H9 (cell line): ENCODE data around the gene DNAJC6. TPM values are rescaled to one million over a fixed set of nuclear protein-coding genes. Genes with fewer than 3 reads are reported as not detected.

ENCODE experiments used
- DNase-seq: peaks from one replicate; pipeline ENCODE4 v3.0.0-alpha.2; 2017
- H2AFZ ChIP-seq: one replicate; pipeline ENCODE4 v1.6.1; 2013; ENCODE audit warnings: mild to moderate bottlenecking, low read length, control low read depth, moderate library complexity
- H2AK5ac ChIP-seq: 2 replicates; pipeline ENCODE4 v1.6.1; 2013; ENCODE audit warnings: low read length, control low read depth, mixed read lengths; ENCODE audit not compliant: insufficient read length
- H2BK120ac ChIP-seq: one replicate; pipeline ENCODE4 v1.6.1; 2013; ENCODE audit warnings: low read depth, mild to moderate bottlenecking, low read length, control low read depth, inconsistent platforms; ENCODE audit not compliant: poor library complexity, severe bottlenecking
- H2BK12ac ChIP-seq: 2 replicates; pipeline ENCODE4 v1.6.1; 2013; ENCODE audit warnings: low read length, control low read depth, mixed read lengths, low read depth; ENCODE audit not compliant: insufficient read length
- H2BK15ac ChIP-seq: 2 replicates; pipeline ENCODE4 v1.6.1; 2013; ENCODE audit warnings: low read depth, low read length, control low read depth
- H2BK20ac ChIP-seq: one replicate; pipeline ENCODE4 v1.6.1; 2013; ENCODE audit warnings: low read depth, mild to moderate bottlenecking, low read length, control low read depth, inconsistent platforms; ENCODE audit not compliant: poor library complexity, severe bottlenecking
- H2BK5ac ChIP-seq: 2 replicates; pipeline ENCODE4 v1.6.1; 2013; ENCODE audit warnings: low read length, control low read depth, mixed read lengths; ENCODE audit not compliant: insufficient read length
- H3K14ac ChIP-seq: 2 replicates; pipeline ENCODE4 v1.6.1; 2013; ENCODE audit warnings: low read length, control low read depth; ENCODE audit not compliant: insufficient read depth
- H3K18ac ChIP-seq: 2 replicates; pipeline ENCODE4 v1.6.1; 2013; ENCODE audit warnings: low read depth, mild to moderate bottlenecking, mixed read lengths, low read length, control low read depth; ENCODE audit not compliant: insufficient read length
- H3K23ac ChIP-seq: 2 replicates; pipeline ENCODE4 v1.6.1; 2013; ENCODE audit warnings: low read length, control low read depth, mixed read lengths, low read depth; ENCODE audit not compliant: insufficient read length
- H3K23me2 ChIP-seq: 2 replicates; pipeline ENCODE4 v1.6.1; 2013; ENCODE audit warnings: low read depth, mild to moderate bottlenecking, mixed read lengths, low read length, control low read depth; ENCODE audit not compliant: insufficient read length, poor library complexity, severe bottlenecking
- H3K27ac ChIP-seq: 2 replicates; pipeline ENCODE4 v1.5.1; 2013; ENCODE audit warnings: low read length, control low read depth, mixed read lengths, low read depth; ENCODE audit not compliant: insufficient read length
- H3K27me3 ChIP-seq: 2 replicates; pipeline ENCODE4 v1.6.1; 2013; ENCODE audit warnings: low read length, control low read depth, inconsistent platforms; ENCODE audit not compliant: insufficient read depth
- H3K4ac ChIP-seq: 2 replicates; pipeline ENCODE4 v1.6.1; 2013; ENCODE audit warnings: low read depth, mild to moderate bottlenecking, control low read depth, inconsistent platforms, low read length, moderate library complexity
- H3K4me1 ChIP-seq: 2 replicates; pipeline ENCODE4 v1.6.1; 2013; ENCODE audit warnings: low read length, control low read depth, inconsistent platforms; ENCODE audit not compliant: insufficient read depth
- H3K4me2 ChIP-seq: 2 replicates; pipeline ENCODE4 v1.6.1; 2013; ENCODE audit warnings: low read length, control low read depth, mixed read lengths; ENCODE audit not compliant: insufficient read length, insufficient read depth
- H3K56ac ChIP-seq: 2 replicates; pipeline ENCODE4 v1.6.1; 2013; ENCODE audit warnings: low read depth, mild to moderate bottlenecking, mixed read lengths, low read length, control low read depth; ENCODE audit not compliant: insufficient read length
- H3K79me1 ChIP-seq: 2 replicates; pipeline ENCODE4 v1.6.1; 2013; ENCODE audit warnings: low read depth, mild to moderate bottlenecking, moderate library complexity, low read length, control low read depth, inconsistent platforms; ENCODE audit not compliant: insufficient read depth, poor library complexity, severe bottlenecking
- H3K79me2 ChIP-seq: 2 replicates; pipeline ENCODE4 v1.6.1; 2013; ENCODE audit warnings: low read length, control low read depth, inconsistent platforms; ENCODE audit not compliant: insufficient read depth
- H3K9ac ChIP-seq: 2 replicates; pipeline ENCODE4 v1.6.1; 2013; ENCODE audit warnings: low read length, control low read depth, mixed read lengths; ENCODE audit not compliant: insufficient read length; ENCODE audit errors: extremely low read depth
- H3K9me3 ChIP-seq: one replicate; pipeline ENCODE4 v1.6.1; 2013; ENCODE audit warnings: low read depth, low read length, inconsistent platforms; ENCODE audit not compliant: control insufficient read depth
- H3T11ph ChIP-seq: one replicate; pipeline ENCODE4 v1.6.1; 2013; ENCODE audit warnings: mild to moderate bottlenecking, low read length, control low read depth, inconsistent platforms
- H4K20me1 ChIP-seq: one replicate; pipeline ENCODE4 v1.6.1; 2013; ENCODE audit not compliant: control insufficient read depth, insufficient read length, insufficient read depth
- H4K5ac ChIP-seq: 2 replicates; pipeline ENCODE4 v1.6.1; 2013; ENCODE audit warnings: low read depth, mild to moderate bottlenecking, mixed read lengths, low read length, control low read depth; ENCODE audit not compliant: insufficient read length
- H4K8ac ChIP-seq: replicated peaks from 2 replicates; pipeline ENCODE4 v1.6.1; 2013; ENCODE audit warnings: low read length, control low read depth, mixed read lengths, low read depth; ENCODE audit not compliant: insufficient read length
- H4K91ac ChIP-seq: 2 replicates; pipeline ENCODE4 v1.6.1; 2013; ENCODE audit warnings: low read depth, mild to moderate bottlenecking, moderate library complexity, mixed read lengths, low read length, control low read depth; ENCODE audit not compliant: insufficient read length
- H3K27ac Mint-ChIP-seq, 3 experiments: 2 replicates in 2 of 3; 3 replicates in 1 of 3; pipeline ENCODE4 v1.8.0; 2020 to 2021; ENCODE audit warnings: mixed read lengths in 3 of 3, mild to moderate bottlenecking in 1 of 3, moderate library complexity in 1 of 3
- H3K27me3 Mint-ChIP-seq: 2 replicates; pipeline ENCODE4 v1.8.0; 2021; ENCODE audit warnings: low read depth, mild to moderate bottlenecking, moderate library complexity, mixed read lengths
- H3K36me3 Mint-ChIP-seq, 3 experiments: 2 replicates in 2 of 3; 3 replicates in 1 of 3; pipeline ENCODE4 v1.8.0; 2020 to 2021; ENCODE audit warnings: low read depth in 3 of 3, mixed read lengths in 3 of 3; ENCODE audit not compliant: insufficient read depth in 1 of 3
- H3K4me1 Mint-ChIP-seq, 2 experiments: 2 replicates each; pipeline ENCODE4 v1.8.0; 2020; ENCODE audit warnings: mixed read lengths in 2 of 2
- H3K4me3 Mint-ChIP-seq, 2 experiments: 2 replicates in 1 of 2; 3 replicates in 1 of 2; pipeline ENCODE4 v1.8.0; 2020 to 2021; ENCODE audit warnings: mild to moderate bottlenecking in 2 of 2, mixed read lengths in 2 of 2, moderate library complexity in 1 of 2
- H3K9me3 Mint-ChIP-seq, 2 experiments: 2 replicates in 1 of 2; 3 replicates in 1 of 2; pipeline ENCODE4 v1.8.0; 2020; ENCODE audit warnings: mild to moderate bottlenecking in 2 of 2, mixed read lengths in 2 of 2, moderate library complexity in 1 of 2
- WGBS: extraction: QIAGEN DNeasy Blood & Tissue Kit; methylation state at CpG from one replicate; pipeline ENCODE4 v1.1.7; 2013; ENCODE audit warnings: missing lambda C conversion rate, low lambda C conversion rate, mixed read lengths; ENCODE audit not compliant: insufficient read length; ENCODE audit errors: extremely low coverage; 5-methylcytosine and 5-hydroxymethylcytosine counted together
- total RNA-seq: library from RNA; stranded (reverse); gene quantifications from 2 replicates; pipeline ENCODE4 v1.2.1, GENCODE V29; 2021
- TF ChIP-seq, protein P1 (sequence below): fragments of 200-600 bp; sonication (generic); conservative IDR thresholded peaks from 3 replicates; pipeline ENCODE4 v1.8.0; 2021; ENCODE audit warnings: antibody characterized with exemption, mild to moderate bottlenecking

DNAJC6 gene
- total RNA-seq, 1 experiment from 2014 or later, result 2.2 TPM

DNA sequence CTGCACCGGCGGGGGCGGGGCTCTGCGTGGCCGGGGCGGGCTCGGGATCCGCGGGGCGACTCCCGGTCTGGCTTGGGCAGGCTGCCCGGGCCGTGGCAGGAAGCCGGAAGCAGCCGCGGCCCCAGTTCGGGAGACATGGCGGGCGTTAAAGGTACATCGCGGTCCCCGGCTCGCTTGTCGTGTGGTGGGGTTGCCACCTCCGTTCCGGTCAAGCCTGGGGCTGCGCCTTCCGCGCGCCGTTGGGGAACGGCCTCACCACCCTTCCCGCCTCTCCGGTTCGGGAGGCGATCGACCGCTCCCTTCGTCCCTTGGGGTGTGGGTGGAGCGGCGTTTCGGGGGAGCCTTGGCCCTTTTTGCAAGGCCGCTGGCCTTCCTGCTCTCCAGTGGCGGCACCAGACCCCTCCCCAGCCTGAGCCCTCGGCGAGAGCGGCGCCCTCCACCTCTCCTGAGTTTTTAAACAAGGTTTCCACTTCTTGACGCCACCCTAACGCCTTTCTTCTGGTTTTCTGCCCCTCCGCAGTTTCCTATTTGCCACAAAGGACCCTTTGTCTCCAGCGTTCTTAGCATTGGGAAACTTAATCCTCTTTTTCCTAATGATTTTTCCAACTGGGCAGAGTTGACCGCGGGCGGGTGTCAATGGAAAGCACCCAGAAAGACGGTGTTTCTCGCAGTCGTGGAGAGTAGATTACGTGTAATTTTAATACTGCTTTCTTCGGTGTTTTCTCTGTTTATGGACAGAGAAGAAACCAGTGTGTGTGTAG is 111.4 kb downstream of the DNAJC6 start, which contains the start of the genes LEPR and LEPROT:
TSS of gene LEPR (plus strand) at position 79 of the 761 bp plus-strand sequence. CDS start 144,898 bp downstream, outside the sequence.
TSS of gene LEPROT (plus strand) at position 79 of the 761 bp plus-strand sequence. CDS start at position 136, 57 bp downstream.
- no peak within 1 kb of the TSS for H3K56ac ChIP-seq
- peaks cover 7% of the 10 kb centered on the region; the same call in 1 of the 2 replicates for H3K4me1 ChIP-seq
- H3K23ac ChIP-seq, result no peak within 1 kb of the TSS
- peak within 1 kb of the TSS; percentile 73 for H3K18ac ChIP-seq
- no peak within 1 kb of the TSS for H4K91ac ChIP-seq
- TF ChIP-seq, protein P1, sequence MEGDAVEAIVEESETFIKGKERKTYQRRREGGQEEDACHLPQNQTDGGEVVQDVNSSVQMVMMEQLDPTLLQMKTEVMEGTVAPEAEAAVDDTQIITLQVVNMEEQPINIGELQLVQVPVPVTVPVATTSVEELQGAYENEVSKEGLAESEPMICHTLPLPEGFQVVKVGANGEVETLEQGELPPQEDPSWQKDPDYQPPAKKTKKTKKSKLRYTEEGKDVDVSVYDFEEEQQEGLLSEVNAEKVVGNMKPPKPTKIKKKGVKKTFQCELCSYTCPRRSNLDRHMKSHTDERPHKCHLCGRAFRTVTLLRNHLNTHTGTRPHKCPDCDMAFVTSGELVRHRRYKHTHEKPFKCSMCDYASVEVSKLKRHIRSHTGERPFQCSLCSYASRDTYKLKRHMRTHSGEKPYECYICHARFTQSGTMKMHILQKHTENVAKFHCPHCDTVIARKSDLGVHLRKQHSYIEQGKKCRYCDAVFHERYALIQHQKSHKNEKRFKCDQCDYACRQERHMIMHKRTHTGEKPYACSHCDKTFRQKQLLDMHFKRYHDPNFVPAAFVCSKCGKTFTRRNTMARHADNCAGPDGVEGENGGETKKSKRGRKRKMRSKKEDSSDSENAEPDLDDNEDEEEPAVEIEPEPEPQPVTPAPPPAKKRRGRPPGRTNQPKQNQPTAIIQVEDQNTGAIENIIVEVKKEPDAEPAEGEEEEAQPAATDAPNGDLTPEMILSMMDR, result no peak
- no peak within 1 kb of the TSS for H3K4ac ChIP-seq
- H2AFZ ChIP-seq, result no peak within 1 kb of the TSS
- H3K9me3 ChIP-seq, result no peaks in the 10 kb centered on the region
- no peak within 1 kb of the TSS for H2BK12ac ChIP-seq
- H3K9ac ChIP-seq, result peak within 1 kb of the TSS; percentile 83
- H3K79me2 ChIP-seq, result peaks cover 10% of the 10 kb centered on the region; the same call in 1 of the 2 replicates
- peaks cover 0 to 19% (median 3%) of the 10 kb centered on the region in 3 experiments; a peak in 4 of 7 replicates for H3K36me3 Mint-ChIP-seq
- H4K8ac ChIP-seq, result no peak within 1 kb of the TSS
- H3K4me1 Mint-ChIP-seq, result peaks cover 27 to 43% of the 10 kb centered on the region in 2 experiments
- no peaks in the 10 kb centered on the region for H3K27me3 ChIP-seq
- peak within 1 kb of the TSS; percentile 91 for H3K14ac ChIP-seq
- no CpG with 5 or more reads among the region's 60 CpGs for WGBS
- no peaks in the 10 kb centered on the region for H4K20me1 ChIP-seq
- H3K27ac Mint-ChIP-seq, result peak within 1 kb of the TSS; percentile 93 to 99 (median 99)
- H3K79me1 ChIP-seq, result peaks cover 4% of the 10 kb centered on the region
- H2BK5ac ChIP-seq, result no peak within 1 kb of the TSS
- H3K4me3 Mint-ChIP-seq, result peak within 1 kb of the TSS in 1 of 2 experiments; percentile 90; a peak in 3 of 5 replicates
- peak within 1 kb of the TSS; percentile 43 for H3K27ac ChIP-seq
- H2BK120ac ChIP-seq, result no peak within 1 kb of the TSS
- H3K9me3 Mint-ChIP-seq, result no peaks in the 10 kb centered on the region; a peak in 1 of 5 replicates
- no peak within 1 kb of the TSS for H4K5ac ChIP-seq
- H2BK15ac ChIP-seq, result no peak within 1 kb of the TSS
- no peak for DNase-seq
- no peaks in the 10 kb centered on the region for H3K27me3 Mint-ChIP-seq
- peak within 1 kb of the TSS; percentile 80 for H3K4me2 ChIP-seq
- no peak within 1 kb of the TSS for H2AK5ac ChIP-seq
- no peak within 1 kb of the TSS for H2BK20ac ChIP-seq
- H3K23me2 ChIP-seq, result peaks cover 9% of the 10 kb centered on the region
- H3T11ph ChIP-seq, result no peak within 1 kb of the TSS
